ENCODE measurements around the gene KIAA0825. TPM values are rescaled to one million over a fixed set of nuclear protein-coding genes. Genes with fewer than 3 reads are reported as not detected.

Gene KIAA0825
- total and polyA plus RNA-seq, 2 of the 8 experiments (the other 6 are each of a cell fraction or from before 2014, with no cell fraction given): 0.60 to 1.0 TPM

DNA sequence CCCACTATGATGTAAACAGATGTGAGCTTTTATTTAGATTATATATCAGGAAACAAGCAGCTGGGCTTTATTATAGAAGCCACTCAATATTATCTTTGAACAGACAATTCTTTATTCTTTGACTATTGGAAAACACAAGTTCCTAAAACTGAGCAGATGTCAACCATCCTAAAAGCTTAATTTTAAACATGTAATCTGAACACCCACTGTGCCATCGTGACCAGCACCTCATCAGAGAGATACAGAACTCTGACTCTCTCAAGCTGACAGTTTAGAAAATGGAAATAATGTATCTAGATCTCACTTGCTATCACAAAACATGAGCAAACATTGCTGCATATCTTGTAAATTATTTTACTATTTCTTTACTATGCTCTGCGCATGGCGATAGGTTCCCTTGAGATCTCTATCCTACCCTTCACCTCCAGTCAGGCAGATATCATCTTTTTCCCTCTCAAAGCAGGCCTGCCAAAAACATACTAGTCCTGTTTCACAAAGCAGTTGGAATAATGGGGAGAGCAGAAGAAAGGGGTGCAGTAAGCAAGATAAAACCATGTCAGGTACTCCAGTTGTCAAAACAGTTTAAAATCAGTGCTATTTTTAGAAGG lies 151.0 kb downstream of the KIAA0825 start:
- Histone ChIP-seq H2AK5ac (ENCODE audit: low read depth, low read length) (no peak overlapping the region), H3K79me2 (ENCODE audit: control insufficient read depth in 1 of 2, insufficient read depth in 2 of 2, low read length in 2 of 2) (no peaks in the 10 kb centered on the region), H2AFZ (ENCODE audit: low read length) (no peak overlapping the region), H3K56ac (replicated peaks; ENCODE audit: insufficient read length, low read depth, low read length) (no peak overlapping the region), H3K23ac (ENCODE audit: insufficient read length) (no peak overlapping the region), H4K5ac (ENCODE audit: insufficient read length, low read depth, low read length) (no peak overlapping the region), H3K4me2 (ENCODE audit: insufficient read depth in 1 of 2, low read depth in 2 of 2, low read length in 2 of 2) (no peak overlapping the region), H2BK20ac (ENCODE audit: low read length) (no peak overlapping the region), H3K14ac (ENCODE audit: insufficient read length) (no peak overlapping the region), H4K8ac (ENCODE audit: extremely low read depth, insufficient read depth, low read length) (no peak overlapping the region), H3K4me1 (replicated peaks in 1 of 4; ENCODE audit: control insufficient read depth in 3 of 4, insufficient read depth in 4 of 4, low read length in 3 of 4) (peaks cover 0 to 4% (median 0%) of the 10 kb centered on the region in 4 experiments; a peak in 1 of 7 replicates), H3K4ac (replicated peaks; ENCODE audit: insufficient read length, low read depth, low read length) (no peak overlapping the region), H3K4me3 (ENCODE audit: extremely low read depth in 1 of 4, insufficient read depth in 2 of 4, low read depth in 3 of 4, low read length in 4 of 4) (no peak overlapping the region), H3K79me1 (ENCODE audit: low read depth, low read length) (no peaks in the 10 kb centered on the region), H3K23me2 (ENCODE audit: low read depth, low read length) (no peaks in the 10 kb centered on the region), H4K91ac (replicated peaks; ENCODE audit: insufficient read length, low read length) (no peak overlapping the region), H3K9me3 (ENCODE audit: insufficient read depth in 2 of 2, low read depth in 1 of 2, low read length in 1 of 2) (no peaks in the 10 kb centered on the region), H3K9ac (replicated peaks in 1 of 4; ENCODE audit: extremely low read depth in 1 of 4, low read depth in 3 of 4, low read length in 3 of 4) (no peak overlapping the region), H3K27me3 (replicated peaks in 1 of 4; ENCODE audit: control insufficient read depth in 3 of 4, extremely low read depth in 1 of 4, insufficient read depth in 3 of 4, low read length in 3 of 4) (no peaks in the 10 kb centered on the region), H2BK15ac (ENCODE audit: low read length) (no peak overlapping the region), H2BK120ac (replicated peaks; ENCODE audit: low read depth, low read length) (no peak overlapping the region), H3K36me3 (ENCODE audit: control insufficient read depth in 2 of 4, insufficient read depth in 4 of 4, low read length in 3 of 4) (no peaks in the 10 kb centered on the region), H4K20me1 (replicated peaks in 1 of 2; ENCODE audit: control insufficient read depth in 1 of 2, insufficient read depth in 2 of 2, low read length in 2 of 2) (no peaks in the 10 kb centered on the region), H3K18ac (ENCODE audit: extremely low read depth, low read length) (no peak overlapping the region), H3K27ac (ENCODE audit: low read depth, low read length) (no peak overlapping the region), H2BK5ac (ENCODE audit: low read depth, low read length) (no peak overlapping the region), H2BK12ac (ENCODE audit: low read depth, low read length) (no peak overlapping the region)
- DNase-seq (ENCODE audit: low read depth in 1 of 2, low spot score in 2 of 2): no peak
- ChIA-PET POLR2A (ENCODE audit: partially characterized antibody) (no interaction called here), CTCF (ENCODE audit: partially characterized antibody) (interaction anchor here (0.9 to 1.1 kb wide), 2 partner anchors 23 to 29 kb away, joined by 3 read pairs; no protein-coding TSS in a partner anchor)
- WGBS, 2 experiments (ENCODE audit: extremely low coverage in 1 of 2, insufficient coverage in 1 of 2, insufficient read length in 1 of 2, insufficient replicate concordance in 2 of 2, low coverage in 1 of 2, low lambda C conversion rate in 2 of 2, missing lambda C conversion rate in 1 of 2): 90% methylated on average over 3 of the region's 3 CpGs; no CpG with 5 or more reads in 1 of the 2 experiments
- TF ChIP-seq, protein P1, sequence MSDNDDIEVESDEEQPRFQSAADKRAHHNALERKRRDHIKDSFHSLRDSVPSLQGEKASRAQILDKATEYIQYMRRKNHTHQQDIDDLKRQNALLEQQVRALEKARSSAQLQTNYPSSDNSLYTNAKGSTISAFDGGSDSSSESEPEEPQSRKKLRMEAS (IDR thresholded peaks at IDR 0.05): no peak
- TF ChIP-seq SAP30 (IDR thresholded peaks at IDR 0.05; ENCODE audit: insufficient read depth, insufficient replicate concordance, low read length): no peak
- FAIRE-seq: no peak
